ENCODE measurements around the gene POLR3F.

The POLR3F gene

GRCh38 chr20:18533978-18534644 is 66.9 kb downstream of the POLR3F start:
- TF ChIP-seq CTCF (conservative IDR thresholded peaks at IDR 0.05) (no peak), ZFX (IDR thresholded peaks at IDR 0.05) (no peak)
- no peak overlapping the region for H3K27ac ChIP-seq

Measured in C4-2B (cell line).